Progenitor cell of endocrine pancreas (in vitro differentiated cells): ENCODE measurements around the gene ZNF792. TPM values are rescaled to one million over a fixed set of nuclear protein-coding genes. Genes with fewer than 3 reads are reported as not detected.
"Not testable (repeated sequence)": the region's sequence is repeated elsewhere in the genome, so short reads cannot be mapped to it uniquely, and the experiment has no call there.

Experiments
- DNase-seq: peaks from one replicate; pipeline ENCODE4 v3.0.0; 2021; ENCODE audit warnings: low spot score; ENCODE audit not compliant: unreplicated experiment
- H3K27ac Mint-ChIP-seq: 2 replicates; pipeline ENCODE4 v1.8.0; 2021; ENCODE audit warnings: mild to moderate bottlenecking, moderate library complexity, mixed read lengths
- H3K27me3 Mint-ChIP-seq: 2 replicates; pipeline ENCODE4 v1.8.0; 2021; ENCODE audit warnings: mixed read lengths
- H3K36me3 Mint-ChIP-seq: 2 replicates; pipeline ENCODE4 v1.8.0; 2022; ENCODE audit warnings: mixed read lengths; ENCODE audit not compliant: insufficient read depth
- H3K4me1 Mint-ChIP-seq: 2 replicates; pipeline ENCODE4 v1.8.0; 2021; ENCODE audit warnings: low read depth, mixed read lengths
- H3K4me3 Mint-ChIP-seq: 2 replicates; pipeline ENCODE4 v1.8.0; 2021; ENCODE audit warnings: low read depth, mild to moderate bottlenecking, moderate library complexity, mixed read lengths
- H3K9me3 Mint-ChIP-seq: 2 replicates; pipeline ENCODE4 v1.8.0; 2021; ENCODE audit warnings: low read depth, mixed read lengths
- CTCF ChIP-seq: fragments of 200-600 bp; sonication (generic); IDR thresholded peaks from one replicate; pipeline ENCODE4 v1.5.0; 2021; ENCODE audit warnings: antibody characterized with exemption, mild to moderate bottlenecking; ENCODE audit not compliant: unreplicated experiment
- total RNA-seq: library from RNA; stranded (reverse); gene quantifications from 2 replicates; pipeline ENCODE4 v1.2.1, GENCODE V29; 2021

Gene ZNF792
- total RNA-seq, 1 donor from 2014 or later: 14.4 TPM

GRCh38 chr19:34936184-34936583, 27.8 kb downstream of the ZNF792 start:
- Mint-ChIP-seq H3K4me1 (no peaks in the 10 kb centered on the region), H3K27ac (no peak overlapping the region), H3K4me3 (no peak overlapping the region), H3K27me3 (no peaks in the 10 kb centered on the region), H3K9me3 (peaks cover 6% of the 10 kb centered on the region), H3K36me3 (peaks cover 42% of the 10 kb centered on the region)
- TF ChIP-seq CTCF: no peak
- no peak for DNase-seq

- Mint-ChIP-seq H3K4me1 (peaks cover 4% of the 10 kb centered on the region), H3K27me3 (no peaks in the 10 kb centered on the region), H3K4me3 (no peak overlapping the region), H3K36me3 (peaks cover 32% of the 10 kb centered on the region), H3K9me3 (no peaks in the 10 kb centered on the region), H3K27ac (no peak overlapping the region)
- TF ChIP-seq CTCF: no peak
- no peak for DNase-seq
Measured at GRCh38 chr19:34932494-34932893, 31.5 kb downstream of the ZNF792 start.

GRCh38 chr19:34926685-34927375, 37.2 kb downstream of the ZNF792 start, which contains the start of gene ZNF30:
TSS of gene ZNF30 (plus strand) at chr19:34926903. CDS start at chr19:34929948, 3,045 bp downstream.
- H3K27me3 Mint-ChIP-seq: peaks cover 9% of the 10 kb centered on the region
- peaks cover 8% of the 10 kb centered on the region for H3K36me3 Mint-ChIP-seq
- TF ChIP-seq CTCF: no peak
- H3K9me3 Mint-ChIP-seq: peaks cover 4% of the 10 kb centered on the region
- H3K27ac Mint-ChIP-seq: peak within 1 kb of the TSS; percentile 97
- peak within 1 kb of the TSS; percentile 93 for H3K4me3 Mint-ChIP-seq
- H3K4me1 Mint-ChIP-seq: peaks cover 10% of the 10 kb centered on the region
- DNase-seq: peak; percentile 84

GRCh38 chr19:34926361-34926684, 37.7 kb downstream of the ZNF792 start:
- TF ChIP-seq CTCF: no peak
- Mint-ChIP-seq H3K27ac (peak overlapping the region; percentile 97), H3K4me1 (peaks cover 10% of the 10 kb centered on the region)

GRCh38 chr19:34925278-34925855, 38.7 kb downstream of the ZNF792 start:
- H3K9me3 Mint-ChIP-seq: peaks cover 13% of the 10 kb centered on the region
- DNase-seq: no peak
- no peak overlapping the region for H3K4me3 Mint-ChIP-seq
- H3K36me3 Mint-ChIP-seq: peaks cover 9% of the 10 kb centered on the region
- H3K27ac Mint-ChIP-seq: no peak overlapping the region
- H3K4me1 Mint-ChIP-seq: peaks cover 10% of the 10 kb centered on the region
- H3K27me3 Mint-ChIP-seq: peaks cover 9% of the 10 kb centered on the region
- TF ChIP-seq CTCF: no peak

More at GRCh38 chr19:34926361-34926684, 37.7 kb downstream of the ZNF792 start:
- DNase-seq: no peak
- Mint-ChIP-seq H3K4me3 (peak overlapping the region; percentile 93), H3K36me3 (peaks cover 6% of the 10 kb centered on the region), H3K27me3 (peaks cover 9% of the 10 kb centered on the region), H3K9me3 (peaks cover 5% of the 10 kb centered on the region)

- H3K4me1 Mint-ChIP-seq, H3K4me3 Mint-ChIP-seq, H3K27ac Mint-ChIP-seq, H3K36me3 Mint-ChIP-seq, DNase-seq: not testable (repeated sequence)
- Mint-ChIP-seq H3K9me3 (peaks cover 41% of the 10 kb centered on the region), H3K27me3 (peaks cover 13% of the 10 kb centered on the region)
Measured at GRCh38 chr19:34920090-34920786, 43.8 kb downstream of the ZNF792 start.
